SW 1271 (cell line): Measurements from ENCODE around the gene ZSCAN31.
A peak's percentile ranks its signal among the peaks of the same experiment; 100 is the strongest.
"Not testable (repeated sequence)": the region's sequence is repeated elsewhere in the genome, so short reads cannot be mapped to it uniquely, and the experiment has no call there.

Experiments
- DNase-seq, 2 experiments: peaks; one replicate each; lab custom pipeline; 2025; lab: John Stamatoyannopoulos, UW

Gene ZSCAN31

DNA sequence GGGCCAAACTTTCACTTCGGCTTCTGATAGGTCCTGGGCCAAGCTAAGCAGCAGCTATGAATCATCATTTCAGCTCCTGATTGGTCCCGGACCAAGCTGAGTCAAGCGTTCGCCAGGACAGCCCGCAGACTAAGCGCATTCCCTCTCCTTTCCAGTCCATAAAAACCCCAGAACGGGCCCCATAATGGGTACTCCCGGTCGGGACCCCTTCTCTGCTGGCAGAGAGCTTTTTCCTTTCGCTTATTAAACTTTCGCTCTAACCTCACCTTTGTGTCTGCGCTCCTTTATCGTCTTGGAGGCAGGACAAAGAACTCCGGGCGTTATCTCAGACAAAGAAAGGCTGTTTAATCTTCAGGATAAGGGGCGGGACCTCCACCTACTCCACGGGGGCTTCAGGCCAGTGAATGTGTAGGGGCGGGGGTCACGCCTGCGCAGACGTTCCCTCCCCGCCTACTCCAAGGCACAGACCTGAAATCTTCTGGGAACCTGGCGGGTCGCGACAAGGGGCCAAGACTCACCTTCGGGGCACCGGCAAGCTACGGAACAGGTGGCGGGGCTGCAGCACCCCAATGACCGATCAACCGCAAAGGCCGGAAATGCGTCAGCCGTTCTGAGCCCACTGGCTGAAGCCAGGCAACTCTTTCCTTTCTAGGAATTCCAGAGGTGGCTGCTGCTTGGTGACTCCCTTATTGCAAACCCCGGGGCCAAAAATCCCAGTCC lies at the start of gene ZSCAN31:
Gene ZSCAN31 (minus strand): TSS at position 585 of the 720 bp plus-strand sequence. CDS start 6,465 bp downstream, outside the sequence.
- peak; percentile 94 to 96 for DNase-seq

- DNase-seq, result no peak
These were observed 48.2 kb upstream of the ZSCAN31 start for GRCh38 chr6:28384143-28384533.

- DNase-seq, result peak; percentile 89 to 95
These were observed 47.5 kb upstream of the ZSCAN31 start for GRCh38 chr6:28383235-28384142.

- no peak for DNase-seq
These were observed 44.4 kb upstream of the ZSCAN31 start for GRCh38 chr6:28380381-28380780.

DNA sequence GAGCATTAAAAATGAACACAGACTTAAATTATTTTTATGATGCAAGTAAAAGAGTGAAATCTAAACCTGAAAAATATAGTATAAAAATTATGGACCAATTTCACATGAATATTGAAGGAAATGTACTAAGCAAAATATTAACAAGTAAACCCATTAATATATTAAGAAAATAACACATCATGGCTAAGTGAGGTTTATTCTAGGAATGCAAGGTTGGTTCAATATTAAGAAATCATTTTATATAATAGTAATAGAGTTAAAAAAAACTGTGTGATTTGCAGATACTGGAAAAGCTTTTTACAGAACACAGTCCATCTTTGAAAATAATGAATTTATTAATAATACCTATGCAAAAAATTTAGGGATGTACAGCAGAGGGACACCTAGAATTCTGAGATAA lies 42.7 kb upstream of the ZSCAN31 start:
- DNase-seq, result no peak

- DNase-seq, result no peak
These were observed 41.9 kb upstream of the ZSCAN31 start for GRCh38 chr6:28377879-28378278.

GRCh38 chr6:28373925-28374324 lies 38.0 kb upstream of the ZSCAN31 start:
- DNase-seq, result no peak

- no peak for DNase-seq
These were observed 35.9 kb upstream of the ZSCAN31 start for GRCh38 chr6:28371706-28372451.

DNA sequence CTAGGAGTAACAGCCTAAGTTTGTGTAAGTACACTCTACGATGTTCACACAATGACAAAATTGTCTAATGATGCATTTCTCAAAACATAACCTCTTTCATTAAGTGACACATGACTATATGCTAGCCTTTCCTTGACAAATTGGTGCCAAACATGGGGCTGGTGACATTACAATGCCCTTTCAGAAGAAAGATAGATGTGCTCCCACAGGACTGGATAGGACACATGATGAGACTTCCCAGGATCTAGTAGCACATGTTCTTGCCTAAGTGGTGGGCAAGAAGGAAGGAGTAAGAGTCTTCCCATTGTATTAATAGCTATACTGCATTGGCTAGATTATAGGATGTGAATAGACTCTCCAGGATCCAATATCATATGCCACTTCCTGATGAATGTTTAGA lies 35.3 kb upstream of the ZSCAN31 start:
- DNase-seq, result no peak

GRCh38 chr6:28370440-28370839 lies 34.5 kb upstream of the ZSCAN31 start:
- DNase-seq, result no peak

- DNase-seq, result no peak
These were observed 33.5 kb upstream of the ZSCAN31 start for GRCh38 chr6:28369463-28369862.

DNA sequence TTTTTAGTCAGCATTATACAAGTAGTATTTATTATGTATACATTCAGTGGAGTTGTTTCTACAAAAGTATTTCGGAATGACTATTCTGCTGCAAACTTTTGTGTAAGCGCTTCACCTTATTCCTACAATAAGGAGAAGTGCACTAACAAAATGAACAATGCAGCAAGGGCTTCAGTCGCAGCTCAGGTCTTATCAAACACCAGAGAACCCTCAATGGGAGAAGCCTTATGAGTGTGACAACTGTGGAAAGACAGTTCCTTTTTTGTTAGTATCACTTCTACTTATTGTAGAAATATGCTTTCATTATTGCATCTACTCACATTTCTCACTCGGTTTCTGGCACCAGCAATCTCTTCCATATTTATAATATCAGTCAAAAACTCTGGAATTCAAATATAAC lies 32.6 kb upstream of the ZSCAN31 start:
- no peak for DNase-seq

DNA sequence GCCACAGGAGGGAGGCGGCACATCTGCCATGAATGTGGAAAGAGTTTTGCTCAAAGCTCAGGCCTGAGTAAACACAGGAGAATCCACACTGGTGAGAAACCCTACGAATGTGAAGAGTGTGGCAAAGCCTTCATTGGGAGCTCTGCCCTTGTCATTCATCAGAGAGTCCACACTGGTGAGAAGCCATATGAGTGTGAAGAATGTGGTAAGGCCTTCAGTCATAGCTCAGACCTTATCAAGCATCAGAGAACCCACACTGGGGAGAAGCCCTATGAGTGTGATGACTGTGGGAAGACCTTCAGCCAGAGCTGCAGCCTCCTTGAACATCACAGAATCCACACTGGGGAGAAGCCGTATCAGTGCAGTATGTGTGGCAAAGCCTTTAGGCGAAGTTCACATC lies 29.6 kb upstream of the ZSCAN31 start:
- DNase-seq, result not testable (repeated sequence)

DNA sequence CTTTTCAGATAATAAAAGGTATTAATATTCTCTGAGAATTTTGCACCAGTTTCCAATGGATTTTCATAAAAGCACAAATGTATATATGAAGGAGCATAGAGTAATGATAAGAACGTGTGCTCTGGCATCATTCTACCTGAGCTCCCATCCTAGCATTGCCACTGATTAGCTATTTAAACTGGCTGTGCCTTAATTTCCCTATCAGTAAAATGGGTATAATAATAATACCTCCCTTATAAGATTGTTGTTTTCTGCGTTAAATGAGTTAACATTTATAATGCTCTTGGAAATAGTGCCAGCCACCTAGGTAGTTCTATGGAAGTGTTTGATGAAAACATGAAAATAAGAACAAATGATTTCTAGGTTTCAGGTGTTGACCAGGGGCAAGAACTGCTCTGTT lies 25.0 kb upstream of the ZSCAN31 start:
- DNase-seq, result no peak

DNA sequence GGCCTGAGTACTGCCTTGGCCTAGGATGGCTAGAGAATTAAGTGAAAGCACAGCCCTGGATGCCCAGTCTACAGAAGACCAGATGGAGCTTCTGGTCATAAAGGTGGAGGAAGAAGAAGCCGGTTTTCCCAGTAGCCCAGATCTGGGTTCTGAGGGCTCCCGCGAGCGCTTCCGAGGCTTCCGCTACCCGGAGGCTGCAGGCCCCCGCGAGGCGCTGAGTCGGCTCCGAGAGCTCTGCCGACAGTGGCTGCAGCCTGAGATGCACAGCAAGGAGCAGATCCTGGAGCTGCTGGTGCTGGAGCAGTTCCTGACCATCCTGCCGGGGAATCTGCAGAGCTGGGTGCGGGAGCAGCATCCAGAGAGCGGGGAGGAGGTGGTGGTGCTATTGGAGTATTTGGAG lies 23.6 kb upstream of the ZSCAN31 start:
- not testable (repeated sequence) for DNase-seq

DNA sequence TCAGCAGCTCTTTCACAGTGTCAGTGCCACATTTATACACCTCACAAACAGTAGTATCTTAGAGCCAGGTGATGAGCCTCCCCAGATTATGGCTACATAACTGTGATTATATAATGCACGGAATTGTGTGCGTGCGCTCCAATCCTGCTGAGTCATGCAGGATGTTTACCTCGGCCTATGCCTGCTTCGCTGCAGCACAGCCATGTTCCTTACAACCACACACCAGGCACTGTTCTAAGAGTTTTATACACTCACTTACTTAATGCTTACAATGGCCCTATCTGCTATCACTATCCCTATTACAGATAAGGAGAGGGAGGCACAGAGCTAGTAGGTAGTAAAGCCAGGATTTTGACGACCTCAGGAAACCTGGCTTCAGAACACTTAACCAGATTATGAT lies 21.1 kb upstream of the ZSCAN31 start:
- no peak for DNase-seq

GRCh38 chr6:28356666-28357020 lies 20.7 kb upstream of the ZSCAN31 start:
- DNase-seq, result no peak

DNA sequence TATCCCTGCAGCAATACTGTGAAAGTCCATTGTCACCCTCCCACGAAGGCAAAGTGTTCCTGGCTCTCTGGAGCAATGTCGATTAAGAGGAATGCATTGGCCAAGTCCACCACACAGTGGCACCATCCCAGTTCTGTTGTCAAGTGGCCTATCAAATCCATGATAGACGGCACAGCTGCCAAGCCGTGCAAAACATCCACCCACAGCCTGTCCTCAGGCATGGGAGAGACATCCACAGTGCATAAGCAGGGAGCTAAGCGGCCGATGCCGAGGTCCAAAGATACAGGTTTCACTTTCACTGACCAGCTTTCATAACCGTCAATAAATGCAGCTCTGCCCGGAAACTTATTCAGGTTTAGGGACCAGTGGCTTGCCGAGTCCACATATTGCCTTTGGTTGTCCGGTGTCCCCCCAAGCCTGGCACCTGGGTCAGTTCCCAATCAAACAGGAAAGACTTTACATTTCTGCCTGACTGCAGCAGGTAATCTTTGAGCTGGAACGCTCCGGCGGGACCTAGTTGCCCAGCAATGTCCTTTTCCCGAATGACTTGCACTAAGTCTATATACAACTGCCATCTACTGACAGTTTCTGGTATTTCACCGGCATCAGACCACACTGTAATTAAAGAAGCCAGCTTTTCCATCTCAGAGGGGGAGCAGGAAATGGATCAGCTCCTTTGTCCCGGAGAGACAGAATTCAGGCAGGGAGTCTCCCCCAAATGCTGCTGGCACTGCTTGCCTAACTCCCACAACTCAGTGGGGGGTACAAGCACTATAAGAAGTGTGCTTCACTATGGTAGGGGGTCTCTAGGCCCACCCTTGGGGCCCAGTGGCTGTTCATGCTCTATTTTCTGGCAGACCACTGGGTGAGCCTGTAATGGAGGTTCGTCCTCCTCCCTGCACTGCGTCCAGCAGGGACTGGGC lies 20.1 kb upstream of the ZSCAN31 start:
- DNase-seq, result peak; percentile 38 to 88

GRCh38 chr6:28354688-28355554 lies 19.0 kb upstream of the ZSCAN31 start:
- DNase-seq, result no peak

DNA sequence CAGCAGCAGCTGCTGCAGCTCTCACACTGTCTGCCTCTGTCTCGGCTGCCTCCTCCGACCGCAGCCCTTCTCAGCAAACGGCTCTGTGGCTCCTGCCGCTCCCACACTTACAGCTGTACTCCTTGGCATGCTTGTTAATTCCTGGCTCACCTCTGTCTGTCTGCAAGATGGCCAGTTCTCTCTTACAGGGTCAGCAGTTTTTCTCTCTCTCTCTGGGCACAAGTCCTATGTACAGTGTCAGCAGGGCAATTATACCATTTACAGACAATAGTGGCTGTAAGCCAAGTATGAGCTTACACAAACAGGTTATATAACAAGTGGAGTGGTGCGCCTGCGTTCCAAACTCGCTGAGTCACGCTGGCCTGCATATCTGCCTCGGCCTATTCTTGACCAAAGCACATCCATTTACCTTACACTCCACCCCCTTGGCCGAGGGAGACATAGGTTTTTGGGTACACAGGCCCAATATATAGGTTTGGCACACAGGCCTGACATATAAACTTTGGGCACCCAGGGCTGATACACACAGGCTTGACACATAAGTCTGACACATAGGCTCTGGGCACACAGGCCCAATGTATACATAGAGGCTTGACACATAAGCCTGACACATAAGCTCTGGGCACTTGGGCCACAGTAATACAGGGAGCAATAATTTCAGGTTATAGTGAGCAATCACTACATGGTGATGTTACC lies 18.2 kb upstream of the ZSCAN31 start:
- no peak for DNase-seq
